H1 (cell line): ENCODE data around the gene NPFF. TPM values are rescaled to one million over a fixed set of nuclear protein-coding genes. Genes with fewer than 3 reads are reported as not detected.
"Not testable (repeated sequence)": the region's sequence is repeated elsewhere in the genome, so short reads cannot be mapped to it uniquely, and the experiment has no call there.

Experiments used
- CTCF ChIA-PET: fragments of 300-600 bp; sonication (Branson Sonifier 250); formaldehyde crosslinking; loops from one replicate; lab custom pipeline; 2021; ENCODE audit not compliant: partially characterized antibody; lab: Charles Lee
- POLR2A ChIA-PET: fragments of 300-600 bp; sonication (Branson Sonifier 250); formaldehyde crosslinking; loops from one replicate; lab custom pipeline; 2021; ENCODE audit warnings: inconsistent platforms; ENCODE audit not compliant: partially characterized antibody; lab: Charles Lee
- DNase-seq, 2 experiments: peaks; one replicate each; pipeline versions ENCODE4 v3.0.0 to v3.0.0-alpha.2; 2010 to 2022; ENCODE audit warnings: low spot score in 2 of 2, low read depth in 1 of 2, mixed read lengths in 1 of 2
- FAIRE-seq: peaks from 2 replicates; lab custom pipeline; 2011; peaks lifted over from hg19 to GRCh38; lab: Jason Lieb, UNC
- H2AFZ ChIP-seq: 2 replicates; pipeline ENCODE4 v1.8.1; 2012; ENCODE audit warnings: low read length, inconsistent platforms
- H2AK5ac ChIP-seq: 2 replicates; pipeline ENCODE4 v1.6.1; 2013; ENCODE audit warnings: low read depth, low read length
- H2BK120ac ChIP-seq: replicated peaks from 2 replicates; pipeline ENCODE3; 2013; ENCODE audit warnings: low read depth, low read length, inconsistent platforms
- H2BK12ac ChIP-seq: 2 replicates; pipeline ENCODE4 v1.6.1; 2013; ENCODE audit warnings: low read depth, low read length
- H2BK15ac ChIP-seq: 2 replicates; pipeline ENCODE4 v1.6.1; 2013; ENCODE audit warnings: low read length
- H2BK20ac ChIP-seq: 2 replicates; pipeline ENCODE4 v1.6.1; 2013; ENCODE audit warnings: low read length
- H2BK5ac ChIP-seq: 2 replicates; pipeline ENCODE4 v1.6.1; 2013; ENCODE audit warnings: low read depth, low read length
- H3K14ac ChIP-seq: 2 replicates; pipeline ENCODE4 v1.6.1; 2013; ENCODE audit warnings: inconsistent platforms; ENCODE audit not compliant: insufficient read length
- H3K18ac ChIP-seq: 2 replicates; pipeline ENCODE4 v1.6.1; 2013; ENCODE audit warnings: low read length; ENCODE audit errors: extremely low read depth
- H3K23ac ChIP-seq: 2 replicates; pipeline ENCODE4 v1.6.1; 2013; ENCODE audit warnings: inconsistent platforms; ENCODE audit not compliant: insufficient read length
- H3K23me2 ChIP-seq: 2 replicates; pipeline ENCODE4 v1.6.1; 2013; ENCODE audit warnings: low read depth, low read length
- H3K27ac ChIP-seq: 2 replicates; pipeline ENCODE4 v1.6.1; 2011; ENCODE audit warnings: low read depth, low read length, inconsistent platforms
- H3K27me3 ChIP-seq, 4 experiments: replicated peaks in 1 of 4; 1 replicate in 1 of 4; 2 replicates in 3 of 4; pipeline versions ENCODE4 v1.6.1 to v1.8.1; 2011 to 2013; ENCODE audit warnings: low read length in 3 of 4, mild to moderate bottlenecking in 3 of 4, inconsistent platforms in 2 of 4, mixed read lengths in 2 of 4, moderate library complexity in 1 of 4; ENCODE audit not compliant: control insufficient read depth in 3 of 4, insufficient read depth in 3 of 4; ENCODE audit errors: extremely low read depth in 1 of 4
- H3K36me3 ChIP-seq, 4 experiments: 2 replicates each; pipeline versions ENCODE4 v1.6.1 to v1.8.1; 2011 to 2013; ENCODE audit warnings: mild to moderate bottlenecking in 4 of 4, low read length in 3 of 4, moderate library complexity in 2 of 4, control low read depth in 1 of 4, inconsistent platforms in 1 of 4; ENCODE audit not compliant: insufficient read depth in 4 of 4, control insufficient read depth in 2 of 4
- H3K4ac ChIP-seq: replicated peaks from 2 replicates; pipeline ENCODE3; 2013; ENCODE audit warnings: low read length, low read depth, mixed read lengths, inconsistent platforms; ENCODE audit not compliant: insufficient read length
- H3K4me1 ChIP-seq, 4 experiments: replicated peaks in 1 of 4; 1 replicate in 1 of 4; 2 replicates in 3 of 4; pipeline versions ENCODE4 v1.6.1 to v1.8.1; 2011 to 2013; ENCODE audit warnings: low read length in 3 of 4, inconsistent platforms in 2 of 4, mixed read lengths in 1 of 4; ENCODE audit not compliant: insufficient read depth in 4 of 4, control insufficient read depth in 3 of 4
- H3K4me2 ChIP-seq, 2 experiments: 2 replicates each; pipeline versions ENCODE4 v1.6.1 to v1.8.1; 2011 to 2013; ENCODE audit warnings: low read depth in 2 of 2, low read length in 2 of 2, control low read depth in 1 of 2, inconsistent platforms in 1 of 2, mild to moderate bottlenecking in 1 of 2; ENCODE audit not compliant: insufficient read depth in 1 of 2
- H3K4me3 ChIP-seq, 4 experiments: fragments of 200-600, 300-600 bp in 1 of 4; sonication (generic), shearing (Covaris generic), sonication (Bioruptor Twin) in 1 of 4; 2 replicates each; pipeline versions ENCODE4 v1.5.1 to v1.8.1; 2011 to 2016; ENCODE audit warnings: low read length in 4 of 4, low read depth in 3 of 4, control low read depth in 2 of 4, inconsistent platforms in 2 of 4, mild to moderate bottlenecking in 2 of 4, mixed read lengths in 1 of 4, moderate library complexity in 1 of 4; ENCODE audit not compliant: insufficient read depth in 2 of 4; ENCODE audit errors: extremely low read depth in 1 of 4
- H3K56ac ChIP-seq: replicated peaks from 2 replicates; pipeline ENCODE3; 2013; ENCODE audit warnings: low read depth, mild to moderate bottlenecking, mixed read lengths, low read length, inconsistent platforms; ENCODE audit not compliant: insufficient read length
- H3K79me1 ChIP-seq: 2 replicates; pipeline ENCODE4 v1.6.1; 2013; ENCODE audit warnings: low read depth, low read length, control low read depth
- H3K79me2 ChIP-seq, 2 experiments: 2 replicates each; pipeline versions ENCODE4 v1.6.1 to v1.8.1; 2012 to 2013; ENCODE audit warnings: low read length in 2 of 2, mild to moderate bottlenecking in 2 of 2, inconsistent platforms in 1 of 2; ENCODE audit not compliant: insufficient read depth in 2 of 2, control insufficient read depth in 1 of 2
- H3K9ac ChIP-seq, 4 experiments: replicated peaks in 1 of 4; 1 replicate in 1 of 4; 2 replicates in 3 of 4; pipeline versions ENCODE4 v1.6.1 to v1.8.1; 2011 to 2013; ENCODE audit warnings: low read depth in 3 of 4, low read length in 3 of 4, control low read depth in 2 of 4, mild to moderate bottlenecking in 2 of 4, moderate library complexity in 2 of 4, inconsistent platforms in 1 of 4; ENCODE audit errors: extremely low read depth in 1 of 4
- H3K9me3 ChIP-seq, 2 experiments: 2 replicates each; pipeline versions ENCODE4 v1.6.1 to v1.8.1; 2012 to 2013; ENCODE audit warnings: mild to moderate bottlenecking in 2 of 2, moderate library complexity in 2 of 2, control low read depth in 1 of 2, inconsistent platforms in 1 of 2, low read depth in 1 of 2, low read length in 1 of 2, mixed read lengths in 1 of 2; ENCODE audit not compliant: insufficient read depth in 2 of 2
- H4K20me1 ChIP-seq, 2 experiments: replicated peaks in 1 of 2; 2 replicates each; pipeline versions ENCODE3 to v1.8.1; 2011 to 2013; ENCODE audit warnings: inconsistent platforms in 2 of 2, low read length in 2 of 2, mild to moderate bottlenecking in 1 of 2; ENCODE audit not compliant: insufficient read depth in 2 of 2, control insufficient read depth in 1 of 2
- H4K5ac ChIP-seq: 2 replicates; pipeline ENCODE4 v1.6.1; 2013; ENCODE audit warnings: low read length, low read depth, mixed read lengths, inconsistent platforms; ENCODE audit not compliant: insufficient read length
- H4K8ac ChIP-seq: 2 replicates; pipeline ENCODE4 v1.8.0; 2013; ENCODE audit warnings: mild to moderate bottlenecking, moderate library complexity, low read length, inconsistent platforms; ENCODE audit not compliant: insufficient read depth; ENCODE audit errors: extremely low read depth
- H4K91ac ChIP-seq: replicated peaks from 2 replicates; pipeline ENCODE3; 2013; ENCODE audit warnings: low read length, mixed read lengths, inconsistent platforms; ENCODE audit not compliant: insufficient read length
- WGBS, 2 experiments: shearing (Covaris generic) in 1 of 2; methylation state at CpG; one replicate each; pipeline versions ENCODE4 v1.1.6 to v1.1.7; 2013 to 2015; ENCODE audit warnings: low lambda C conversion rate in 2 of 2, mixed read lengths in 2 of 2, inconsistent platforms in 1 of 2, low coverage in 1 of 2, missing lambda C conversion rate in 1 of 2; ENCODE audit not compliant: insufficient replicate concordance in 2 of 2, insufficient coverage in 1 of 2, insufficient read length in 1 of 2; ENCODE audit errors: extremely low coverage in 1 of 2, missing lambda C conversion rate in 1 of 2; 5-methylcytosine and 5-hydroxymethylcytosine counted together
- polyA plus RNA-seq, 7 experiments: library from polyadenylated mRNA; depleted of rRNA in 3 of 7; stranded (reverse) in 5 of 7; unstranded in 2 of 7; fragments of >200 nt in 5 of 7; fragments of 200-250 nt in 2 of 7; gene quantifications; 1 replicate in 5 of 7; 2 replicates in 1 of 7; 4 replicates in 1 of 7; pipeline versions ENCODE4 v1.2.1 to v1.2.3, GENCODE V29; 2011 to 2013; ENCODE audit warnings: missing spikeins in 2 of 7, mixed read lengths in 2 of 7
- total RNA-seq: library from RNA; stranded (reverse); fragmentation: NEBNext Ultra II Directional; extraction: Animal tissue kit (Norgen Biotek cat#: 25700); gene quantifications from 2 replicates; pipeline ENCODE4 v1.2.1, GENCODE V29; 2021

Gene NPFF
- total and polyA plus RNA-seq, 2 of the 8 experiments (the other 6 are each of a cell fraction or from before 2014, with no cell fraction given), result not detected

GRCh38 chr12:53548354-53548753 lies 41.1 kb upstream of the NPFF start:
- H3K27me3 ChIP-seq, H2BK5ac ChIP-seq, H3K14ac ChIP-seq, H3K4me1 ChIP-seq, H3K4me3 ChIP-seq, H2BK20ac ChIP-seq, H2AK5ac ChIP-seq, H4K5ac ChIP-seq, H3K79me1 ChIP-seq, DNase-seq, FAIRE-seq, H3K23me2 ChIP-seq, H4K91ac ChIP-seq, H3K56ac ChIP-seq, H3K9ac ChIP-seq, H3K9me3 ChIP-seq, H2BK120ac ChIP-seq, H2AFZ ChIP-seq, H3K27ac ChIP-seq, H3K4me2 ChIP-seq, H3K23ac ChIP-seq, H4K20me1 ChIP-seq, H3K36me3 ChIP-seq, H4K8ac ChIP-seq, H2BK15ac ChIP-seq, H3K79me2 ChIP-seq, H2BK12ac ChIP-seq, H3K4ac ChIP-seq, H3K18ac ChIP-seq: not testable (repeated sequence)
- CTCF ChIA-PET, result interaction anchor here (0.8 to 2.1 kb wide), 7 partner anchors 35 to 198 kb away, joined by 3 to 6 read pairs (median 3); partner anchors contain the start of gene ATP5MC2
- 99% methylated on average over 6 of the region's 6 CpGs; no CpG with 5 or more reads in 1 of the 2 experiments for WGBS, 2 experiments
- POLR2A ChIA-PET, result interaction anchor here (0.7 to 1.8 kb wide), 3 partner anchors 111 to 127 kb away, joined by 3 to 6 read pairs (median 4); partner anchors contain the start of gene ATP5MC2
